GM19324 (cell line): ENCODE results near the gene D2HGDH.
"Not testable (repeated sequence)": the region's sequence is repeated elsewhere in the genome, so short reads cannot be mapped to it uniquely, and the experiment has no call there.

Experiments
- ATAC-seq: cut with Tn5 transposase; IDR thresholded peaks from one replicate; pipeline ENCODE4 v1.9.1; 2021; ENCODE audit warnings: mild to moderate bottlenecking, moderate library complexity; ENCODE audit not compliant: unreplicated experiment, low FRiP score

The D2HGDH gene

DNA sequence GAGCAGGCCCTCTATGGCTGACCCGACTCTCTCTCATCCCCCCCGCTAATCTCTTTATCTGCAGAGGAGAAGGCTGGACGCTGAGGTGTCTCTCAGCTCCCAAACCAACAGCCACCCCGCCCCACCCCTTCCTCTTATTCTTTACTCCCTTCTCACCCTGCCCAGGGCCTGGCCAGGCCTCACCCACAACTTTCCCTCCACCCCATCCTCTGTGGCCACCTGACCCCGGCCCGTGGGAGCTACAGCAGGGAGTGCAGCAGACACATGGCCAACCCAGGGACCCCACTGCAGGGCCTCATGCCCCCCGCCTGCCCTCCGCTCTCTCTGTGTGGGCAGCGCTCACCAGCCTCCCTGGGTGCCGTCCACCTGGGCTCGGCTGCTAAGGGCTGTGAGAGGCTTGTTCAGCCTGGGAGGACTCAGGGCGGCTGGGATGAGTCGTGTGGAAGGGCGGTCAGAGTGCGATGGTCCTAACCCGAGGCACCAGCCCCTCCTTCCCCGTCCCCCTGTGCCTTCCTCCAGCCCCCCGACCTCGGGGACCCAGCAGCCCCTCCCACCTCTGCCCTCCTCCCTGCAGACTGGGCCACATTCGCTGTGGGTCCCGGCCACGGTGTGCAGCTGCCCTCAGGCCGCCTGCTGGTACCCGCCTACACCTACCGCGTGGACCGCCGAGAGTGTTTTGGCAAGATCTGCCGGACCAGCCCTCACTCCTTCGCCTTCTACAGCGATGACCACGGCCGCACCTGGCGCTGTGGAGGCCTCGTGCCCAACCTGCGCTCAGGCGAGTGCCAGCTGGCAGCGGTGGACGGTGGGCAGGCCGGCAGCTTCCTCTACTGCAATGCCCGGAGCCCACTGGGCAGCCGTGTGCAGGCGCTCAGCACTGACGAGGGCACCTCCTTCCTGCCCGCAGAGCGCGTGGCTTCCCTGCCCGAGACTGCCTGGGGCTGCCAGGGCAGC lies 81.3 kb downstream of the D2HGDH start:
- no peak for ATAC-seq

DNA sequence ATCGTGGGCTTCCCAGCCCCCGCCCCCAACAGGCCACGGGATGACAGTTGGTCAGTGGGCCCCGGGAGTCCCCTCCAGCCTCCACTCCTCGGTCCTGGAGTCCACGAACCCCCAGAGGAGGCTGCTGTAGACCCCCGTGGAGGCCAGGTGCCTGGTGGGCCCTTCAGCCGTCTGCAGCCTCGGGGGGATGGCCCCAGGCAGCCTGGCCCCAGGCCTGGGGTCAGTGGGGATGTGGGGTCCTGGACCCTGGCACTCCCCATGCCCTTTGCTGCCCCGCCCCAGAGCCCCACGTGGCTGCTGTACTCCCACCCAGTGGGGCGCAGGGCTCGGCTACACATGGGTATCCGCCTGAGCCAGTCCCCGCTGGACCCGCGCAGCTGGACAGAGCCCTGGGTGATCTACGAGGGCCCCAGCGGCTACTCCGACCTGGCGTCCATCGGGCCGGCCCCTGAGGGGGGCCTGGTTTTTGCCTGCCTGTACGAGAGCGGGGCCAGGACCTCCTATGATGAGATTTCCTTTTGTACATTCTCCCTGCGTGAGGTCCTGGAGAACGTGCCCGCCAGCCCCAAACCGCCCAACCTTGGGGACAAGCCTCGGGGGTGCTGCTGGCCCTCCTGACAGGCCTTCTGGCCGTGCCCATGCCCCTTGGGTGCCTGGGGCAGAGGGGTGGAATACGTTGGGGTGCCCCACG lies 82.1 kb downstream of the D2HGDH start:
- no peak for ATAC-seq

DNA sequence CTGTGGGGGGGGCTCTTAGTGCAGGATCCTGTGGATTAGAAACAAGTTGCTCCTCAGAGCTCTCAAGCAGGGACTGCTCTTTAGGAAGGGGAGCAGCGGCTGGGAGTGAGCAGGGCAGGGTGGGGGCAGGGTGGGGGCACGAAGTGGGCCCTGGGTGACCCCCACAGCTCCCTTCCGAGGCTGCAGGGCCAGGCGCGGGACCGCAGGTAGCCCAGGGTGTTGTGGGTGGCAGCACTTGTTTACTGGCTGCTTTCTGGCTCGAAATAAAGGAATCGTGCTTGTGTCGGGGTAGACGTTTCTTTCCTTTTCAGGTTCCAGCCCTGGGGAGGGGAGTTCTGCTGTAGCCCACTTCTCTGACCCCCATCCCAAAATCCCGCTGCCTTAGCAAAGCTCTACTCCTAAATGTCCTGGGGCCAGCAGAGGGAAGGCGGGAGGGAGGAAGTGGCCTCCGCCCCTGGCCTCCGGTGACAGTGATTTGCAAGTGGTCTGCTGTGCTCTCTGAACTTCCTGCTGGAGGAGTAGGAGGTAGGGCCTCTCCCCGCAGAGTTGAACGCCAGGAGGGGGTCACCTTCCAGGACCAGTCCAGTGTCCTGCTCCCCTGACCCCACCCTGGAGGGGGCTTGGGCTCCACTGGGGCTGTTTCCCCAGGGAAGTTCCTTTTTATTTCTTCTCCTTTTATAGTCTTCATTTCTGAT lies 82.8 kb downstream of the D2HGDH start:
- no peak for ATAC-seq

- ATAC-seq = not testable (repeated sequence)
Observed at GRCh38 chr2:241817821-241818215, 83.4 kb downstream of the D2HGDH start.
